C4-2B (cell line): Measurements from ENCODE around the gene GALNT11.
"Not testable (repeated sequence)": the region's sequence is repeated elsewhere in the genome, so short reads cannot be mapped to it uniquely, and the experiment has no call there.

Experiments used
- H3K27ac ChIP-seq: fragments of 450-650 bp; 2 replicates; pipeline ENCODE4 v1.5.1; 2017
- CTCF ChIP-seq: fragments of 450-650 bp; conservative IDR thresholded peaks from 2 replicates; pipeline ENCODE4 v1.5.1; 2017; ENCODE audit warnings: mild to moderate bottlenecking
- ZFX ChIP-seq: fragments of 450-650 bp; IDR thresholded peaks from 2 replicates; pipeline ENCODE4 v1.6.1; 2017

The GALNT11 gene

DNA sequence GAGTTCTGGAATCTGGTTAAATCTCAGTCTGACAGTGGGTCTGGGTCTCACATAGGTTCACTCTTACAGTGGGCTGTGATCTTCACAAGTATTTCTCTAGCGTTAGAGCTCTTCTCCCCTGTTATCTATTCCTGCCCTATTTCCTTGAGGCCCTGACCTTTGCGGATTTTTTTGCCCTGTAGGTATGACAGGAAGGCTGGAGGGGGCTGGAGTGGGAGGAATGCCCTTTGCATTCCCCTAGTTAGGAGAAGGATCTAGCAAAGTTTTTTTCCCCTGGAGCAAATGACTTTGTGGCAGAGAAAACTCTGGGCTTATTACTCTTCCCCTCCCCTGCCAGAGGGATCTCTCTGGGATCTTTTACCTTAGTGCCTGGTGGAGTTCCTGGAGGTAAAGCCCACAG, 49.2 kb downstream of the GALNT11 start:
- no peak overlapping the region for H3K27ac ChIP-seq

GRCh38 chr7:152075379-152075778, 49.9 kb downstream of the GALNT11 start:
- peak overlapping the region; percentile 65; the same call in 1 of the 2 replicates for H3K27ac ChIP-seq

More for the DNA sequence above, 49.2 kb downstream of the GALNT11 start:
- no peak for TF ChIP-seq ZFX

- TF ChIP-seq ZFX (0 out of 2 replicates have a peak, but pooled peaks have one; percentile 7), CTCF (peak; percentile 93)
- peak overlapping the region; percentile 65 for H3K27ac ChIP-seq
These were observed 50.9 kb downstream of the GALNT11 start for GRCh38 chr7:152076324-152076821.

GRCh38 chr7:152076940-152077933, 51.8 kb downstream of the GALNT11 start:
- TF ChIP-seq ZFX (no peak), CTCF (no peak)
- peak overlapping the region; percentile 65; the same call in 1 of the 2 replicates for H3K27ac ChIP-seq

GRCh38 chr7:152078025-152078424, 52.6 kb downstream of the GALNT11 start:
- no peak overlapping the region for H3K27ac ChIP-seq
- TF ChIP-seq ZFX, result no peak
- TF ChIP-seq CTCF, result no peak

GRCh38 chr7:152078786-152079185, 53.3 kb downstream of the GALNT11 start:
- H3K27ac ChIP-seq, result no peak overlapping the region
- TF ChIP-seq ZFX (no peak), CTCF (no peak)

GRCh38 chr7:152081088-152081487, 55.6 kb downstream of the GALNT11 start:
- H3K27ac ChIP-seq, result no peak overlapping the region
- TF ChIP-seq ZFX, result no peak
- no peak for TF ChIP-seq CTCF

GRCh38 chr7:152082073-152082721, 56.7 kb downstream of the GALNT11 start:
- not testable (repeated sequence) for H3K27ac ChIP-seq
